ENCODE results near the gene YTHDF2. TPM values are rescaled to one million over a fixed set of nuclear protein-coding genes. Genes with fewer than 3 reads are reported as not detected.

Gene YTHDF2
- total and polyA plus RNA-seq, 4 experiments from 2014 or later: 65.1 to 173 (median 100) TPM

- Mint-ChIP-seq H3K9me3 (peaks cover 0 to 2% (median 0%) of the 10 kb centered on the region in 8 donors), H3K4me3 (no peak overlapping the region), H3K27ac (no peak overlapping the region), H3K36me3 (no peaks in the 10 kb centered on the region), H3K27me3 (peaks cover 19 to 22% of the 10 kb centered on the region in 2 donors), H3K4me1 (no peaks in the 10 kb centered on the region)
- peaks cover 12% of the 10 kb centered on the region for H3K27me3 ChIP-seq (ENCODE audit: insufficient read depth, low read length)
- no peaks in the 10 kb centered on the region for H3K36me3 ChIP-seq (ENCODE audit: insufficient read depth, low read length)
- no peak for DNase-seq
- no peaks in the 10 kb centered on the region for H3K4me1 ChIP-seq (ENCODE audit: insufficient read depth, low read length)
- H3K9me3 ChIP-seq (ENCODE audit: control insufficient read depth in 1 of 2, low read length in 2 of 2): no peaks in the 10 kb centered on the region
- ChIA-PET POLR2A (ENCODE audit: partially characterized antibody) (interaction anchor here (0.5 kb wide), 1 partner anchor 436 kb away, joined by 3 read pairs; no protein-coding TSS in a partner anchor), CTCF (ENCODE audit: partially characterized antibody) (no interaction called here)
- H3K27ac ChIP-seq (ENCODE audit: low read depth, low read length): no peak overlapping the region
- H3K4me3 ChIP-seq (ENCODE audit: low read length in 2 of 2): no peak overlapping the region
- intact Hi-C loops (cut with micrococcal nuclease): no loop called here
Measured at GRCh38 chr1:28807046-28807445, 70.3 kb downstream of the YTHDF2 start.

GRCh38 chr1:28807986-28808385, 71.2 kb downstream of the YTHDF2 start:
- H3K27me3 ChIP-seq (ENCODE audit: insufficient read depth, low read length): peaks cover 15% of the 10 kb centered on the region
- no peak for DNase-seq
- H3K4me1 ChIP-seq (ENCODE audit: insufficient read depth, low read length): no peaks in the 10 kb centered on the region
- ChIA-PET POLR2A (ENCODE audit: partially characterized antibody) (no interaction called here), CTCF (ENCODE audit: partially characterized antibody) (no interaction called here)
- H3K27ac ChIP-seq (ENCODE audit: low read depth, low read length): no peak overlapping the region
- Mint-ChIP-seq H3K27me3 (peaks cover 22 to 27% of the 10 kb centered on the region in 2 donors), H3K27ac (no peak overlapping the region), H3K36me3 (no peaks in the 10 kb centered on the region), H3K4me1 (peaks cover 0 to 2% (median 0%) of the 10 kb centered on the region in 4 donors), H3K9me3 (peaks cover 0 to 2% (median 0%) of the 10 kb centered on the region in 8 donors), H3K4me3 (no peak overlapping the region)
- no peak overlapping the region for H3K4me3 ChIP-seq (ENCODE audit: low read length in 2 of 2)
- H3K36me3 ChIP-seq (ENCODE audit: insufficient read depth, low read length): no peaks in the 10 kb centered on the region
- no peaks in the 10 kb centered on the region for H3K9me3 ChIP-seq (ENCODE audit: control insufficient read depth in 1 of 2, low read length in 2 of 2)
- intact Hi-C loops (cut with micrococcal nuclease): no loop called here

- ChIA-PET POLR2A (ENCODE audit: partially characterized antibody) (no interaction called here), CTCF (ENCODE audit: partially characterized antibody) (no interaction called here)
- Histone ChIP-seq H3K9me3 (ENCODE audit: control insufficient read depth in 1 of 2, low read length in 2 of 2) (no peaks in the 10 kb centered on the region), H3K36me3 (ENCODE audit: insufficient read depth, low read length) (no peaks in the 10 kb centered on the region), H3K27me3 (ENCODE audit: insufficient read depth, low read length) (peaks cover 18% of the 10 kb centered on the region), H3K27ac (ENCODE audit: low read depth, low read length) (no peak overlapping the region), H3K4me3 (ENCODE audit: low read length in 2 of 2) (no peak overlapping the region), H3K4me1 (ENCODE audit: insufficient read depth, low read length) (no peaks in the 10 kb centered on the region)
- H3K27me3 Mint-ChIP-seq: peaks cover 43 to 44% of the 10 kb centered on the region in 2 donors
- DNase-seq: no peak
- H3K27ac Mint-ChIP-seq: peak overlapping the region in 1 of 7 donors; percentile 35
- H3K36me3 Mint-ChIP-seq: no peaks in the 10 kb centered on the region
- peaks cover 0 to under 1% (median 0%) of the 10 kb centered on the region in 8 donors for H3K9me3 Mint-ChIP-seq
- intact Hi-C loops (cut with micrococcal nuclease): no loop called here
- H3K4me1 Mint-ChIP-seq: peaks cover 0 to 6% (median 2%) of the 10 kb centered on the region in 4 donors
- H3K4me3 Mint-ChIP-seq: peak overlapping the region in 1 of 8 donors; percentile 51
Measured at GRCh38 chr1:28811369-28811765, 74.6 kb downstream of the YTHDF2 start.

GRCh38 chr1:28811766-28812668, 75.3 kb downstream of the YTHDF2 start, which contains the start of gene OPRD1:
OPRD1 (plus strand) TSS chr1:28812170; CDS start chr1:28812384, 214 bp downstream.
- ChIA-PET POLR2A (ENCODE audit: partially characterized antibody) (no interaction called here), CTCF (ENCODE audit: partially characterized antibody) (no interaction called here)
- Histone ChIP-seq H3K27me3 (ENCODE audit: insufficient read depth, low read length) (peaks cover 18% of the 10 kb centered on the region), H3K4me1 (ENCODE audit: insufficient read depth, low read length) (no peaks in the 10 kb centered on the region), H3K4me3 (ENCODE audit: low read length in 2 of 2) (no peak within 1 kb of the TSS), H3K9me3 (ENCODE audit: control insufficient read depth in 1 of 2, low read length in 2 of 2) (no peaks in the 10 kb centered on the region), H3K27ac (ENCODE audit: low read depth, low read length) (no peak within 1 kb of the TSS), H3K36me3 (ENCODE audit: insufficient read depth, low read length) (no peaks in the 10 kb centered on the region)
- Mint-ChIP-seq H3K27me3 (peaks cover 43 to 47% of the 10 kb centered on the region in 2 donors), H3K4me3 (peak within 1 kb of the TSS in 2 of 8 donors; percentile 41 to 51), H3K27ac (peak within 1 kb of the TSS in 1 of 7 donors; percentile 35), H3K4me1 (peaks cover 0 to 6% (median 2%) of the 10 kb centered on the region in 4 donors), H3K36me3 (no peaks in the 10 kb centered on the region), H3K9me3 (no peaks in the 10 kb centered on the region)
- DNase-seq: no peak
- intact Hi-C loops (cut with micrococcal nuclease): no loop called here

GRCh38 chr1:28812669-28813468, 76.1 kb downstream of the YTHDF2 start:
- intact Hi-C loops (cut with micrococcal nuclease): no loop called here
- peaks cover 18% of the 10 kb centered on the region for H3K27me3 ChIP-seq (ENCODE audit: insufficient read depth, low read length)

GRCh38 chr1:28813931-28814465, 77.3 kb downstream of the YTHDF2 start:
- Histone ChIP-seq H3K4me1 (ENCODE audit: insufficient read depth, low read length) (no peaks in the 10 kb centered on the region), H3K27ac (ENCODE audit: low read depth, low read length) (no peak overlapping the region), H3K4me3 (ENCODE audit: low read length in 2 of 2) (no peak overlapping the region), H3K27me3 (ENCODE audit: insufficient read depth, low read length) (peaks cover 18% of the 10 kb centered on the region), H3K9me3 (ENCODE audit: control insufficient read depth in 1 of 2, low read length in 2 of 2) (no peaks in the 10 kb centered on the region), H3K36me3 (ENCODE audit: insufficient read depth, low read length) (no peaks in the 10 kb centered on the region)
- CTCF ChIA-PET (ENCODE audit: partially characterized antibody): no interaction called here
- Mint-ChIP-seq H3K27ac (no peak overlapping the region), H3K36me3 (no peaks in the 10 kb centered on the region), H3K27me3 (peaks cover 48 to 49% of the 10 kb centered on the region in 2 donors), H3K4me1 (peaks cover 0 to 6% (median 2%) of the 10 kb centered on the region in 4 donors), H3K9me3 (no peaks in the 10 kb centered on the region), H3K4me3 (no peak overlapping the region)
- POLR2A ChIA-PET (ENCODE audit: partially characterized antibody): no interaction called here
- intact Hi-C loops (cut with micrococcal nuclease): no loop called here
- DNase-seq: no peak

More at GRCh38 chr1:28812669-28813468, 76.1 kb downstream of the YTHDF2 start:
- CTCF ChIA-PET (ENCODE audit: partially characterized antibody): no interaction called here
- peaks cover 0 to 6% (median 2%) of the 10 kb centered on the region in 4 donors for H3K4me1 Mint-ChIP-seq
- H3K4me3 Mint-ChIP-seq: no peak overlapping the region
- Histone ChIP-seq H3K36me3 (ENCODE audit: insufficient read depth, low read length) (no peaks in the 10 kb centered on the region), H3K9me3 (ENCODE audit: control insufficient read depth in 1 of 2, low read length in 2 of 2) (no peaks in the 10 kb centered on the region), H3K27ac (ENCODE audit: low read depth, low read length) (no peak overlapping the region), H3K4me1 (ENCODE audit: insufficient read depth, low read length) (no peaks in the 10 kb centered on the region), H3K4me3 (ENCODE audit: low read length in 2 of 2) (no peak overlapping the region)
- DNase-seq: no peak
- H3K27me3 Mint-ChIP-seq: peaks cover 45 to 49% of the 10 kb centered on the region in 2 donors
- H3K9me3 Mint-ChIP-seq: no peaks in the 10 kb centered on the region
- no peaks in the 10 kb centered on the region for H3K36me3 Mint-ChIP-seq
- H3K27ac Mint-ChIP-seq: no peak overlapping the region
- POLR2A ChIA-PET (ENCODE audit: partially characterized antibody): no interaction called here

Measured in CD4-positive, alpha-beta memory T cell (primary cell).